ENCODE data around the gene MEX3D.

MEX3D gene

GRCh38 chr19:1575323-1576241 is 7.5 kb upstream of the MEX3D start:
- H3K23ac ChIP-seq (ENCODE audit: low read depth, low read length, poor library complexity): peak overlapping the region; percentile 73
- H3K4me1 ChIP-seq (ENCODE audit: control insufficient read depth in 2 of 2, insufficient read depth in 1 of 2, low read depth in 1 of 2, low read length in 2 of 2): no peaks in the 10 kb centered on the region
- H3K27me3 ChIP-seq (ENCODE audit: control insufficient read depth in 3 of 3, insufficient read depth in 3 of 3, low read depth in 1 of 3, low read length in 3 of 3): no peaks in the 10 kb centered on the region
- no peak overlapping the region for H3K4ac ChIP-seq (ENCODE audit: low read length)
- no peak overlapping the region for H3K4me3 ChIP-seq (ENCODE audit: low read length in 2 of 2)
- H2BK12ac ChIP-seq (ENCODE audit: low read length): no peak overlapping the region
- peaks cover 3% of the 10 kb centered on the region for H3K79me1 ChIP-seq (ENCODE audit: low read depth, low read length)
- peaks cover 34 to 48% of the 10 kb centered on the region in 2 donors for H3K36me3 ChIP-seq (replicated peaks in 1 of 2; ENCODE audit: control insufficient read depth in 2 of 2, insufficient read depth in 2 of 2, low read length in 2 of 2)
- DNase-seq (ENCODE audit: low spot score): no peak
- no peak overlapping the region for H4K91ac ChIP-seq (ENCODE audit: low read depth, low read length, poor library complexity)
- H4K8ac ChIP-seq (ENCODE audit: low read depth, low read length): no peak overlapping the region
- no peak overlapping the region for H2BK120ac ChIP-seq (ENCODE audit: low read depth, low read length)
- H3K14ac ChIP-seq (ENCODE audit: low read length): peak overlapping the region; percentile 17
- no peak overlapping the region for H3K9ac ChIP-seq (ENCODE audit: low read depth, low read length, poor library complexity)
- peak overlapping the region; percentile 66 for H2BK5ac ChIP-seq (ENCODE audit: low read length)
- no peak overlapping the region for H2AK5ac ChIP-seq (ENCODE audit: low read depth, low read length)
- no peak overlapping the region for H3K27ac ChIP-seq (replicated peaks; ENCODE audit: low read length)
- no CpG with 5 or more reads among the region's 22 CpGs for WGBS, 2 donors (ENCODE audit: extremely low coverage in 2 of 2, insufficient read length in 2 of 2, insufficient replicate concordance in 1 of 2)
- H2BK15ac ChIP-seq (ENCODE audit: low read length): no peak overlapping the region
- H3K9me3 ChIP-seq (replicated peaks in 1 of 2; ENCODE audit: control insufficient read depth in 2 of 2, insufficient read depth in 1 of 2, low read depth in 1 of 2, low read length in 2 of 2): no peaks in the 10 kb centered on the region
- no peak overlapping the region for H2AFZ ChIP-seq (ENCODE audit: low read length)
- H3K4me2 ChIP-seq (ENCODE audit: insufficient read depth, low read length, poor library complexity, severe bottlenecking): no peak overlapping the region
- no peak overlapping the region for H3K18ac ChIP-seq (ENCODE audit: low read length)

GRCh38 chr19:1574354-1575136 is 6.4 kb upstream of the MEX3D start:
- Histone ChIP-seq H3K4me3 (ENCODE audit: low read length in 2 of 2) (no peak overlapping the region), H3K4ac (ENCODE audit: low read length) (no peak overlapping the region), H3K4me2 (ENCODE audit: insufficient read depth, low read length, poor library complexity, severe bottlenecking) (no peak overlapping the region), H2BK15ac (ENCODE audit: low read length) (no peak overlapping the region), H4K8ac (ENCODE audit: low read depth, low read length) (no peak overlapping the region), H3K23ac (ENCODE audit: low read depth, low read length, poor library complexity) (peak overlapping the region; percentile 52), H3K9me3 (replicated peaks in 1 of 2; ENCODE audit: control insufficient read depth in 2 of 2, insufficient read depth in 1 of 2, low read depth in 1 of 2, low read length in 2 of 2) (no peaks in the 10 kb centered on the region), H2AK5ac (ENCODE audit: low read depth, low read length) (no peak overlapping the region), H3K4me1 (ENCODE audit: control insufficient read depth in 2 of 2, insufficient read depth in 1 of 2, low read depth in 1 of 2, low read length in 2 of 2) (no peaks in the 10 kb centered on the region), H2BK120ac (ENCODE audit: low read depth, low read length) (no peak overlapping the region), H3K36me3 (replicated peaks in 1 of 2; ENCODE audit: control insufficient read depth in 2 of 2, insufficient read depth in 2 of 2, low read length in 2 of 2) (peaks cover 28 to 38% of the 10 kb centered on the region in 2 donors), H2BK12ac (ENCODE audit: low read length) (no peak overlapping the region), H3K27me3 (ENCODE audit: control insufficient read depth in 3 of 3, insufficient read depth in 3 of 3, low read depth in 1 of 3, low read length in 3 of 3) (no peaks in the 10 kb centered on the region), H3K27ac (replicated peaks; ENCODE audit: low read length) (peak overlapping the region; percentile 27), H2AFZ (ENCODE audit: low read length) (no peak overlapping the region), H2BK5ac (ENCODE audit: low read length) (peak overlapping the region; percentile 44), H3K9ac (ENCODE audit: low read depth, low read length, poor library complexity) (no peak overlapping the region), H3K18ac (ENCODE audit: low read length) (no peak overlapping the region), H3K14ac (ENCODE audit: low read length) (no peak overlapping the region), H3K79me1 (ENCODE audit: low read depth, low read length) (peaks cover 3% of the 10 kb centered on the region), H4K91ac (ENCODE audit: low read depth, low read length, poor library complexity) (peak overlapping the region; percentile 43)
- no peak for DNase-seq (ENCODE audit: low spot score)
- no CpG with 5 or more reads among the region's 34 CpGs for WGBS, 2 donors (ENCODE audit: extremely low coverage in 2 of 2, insufficient read length in 2 of 2, insufficient replicate concordance in 1 of 2)

DNA sequence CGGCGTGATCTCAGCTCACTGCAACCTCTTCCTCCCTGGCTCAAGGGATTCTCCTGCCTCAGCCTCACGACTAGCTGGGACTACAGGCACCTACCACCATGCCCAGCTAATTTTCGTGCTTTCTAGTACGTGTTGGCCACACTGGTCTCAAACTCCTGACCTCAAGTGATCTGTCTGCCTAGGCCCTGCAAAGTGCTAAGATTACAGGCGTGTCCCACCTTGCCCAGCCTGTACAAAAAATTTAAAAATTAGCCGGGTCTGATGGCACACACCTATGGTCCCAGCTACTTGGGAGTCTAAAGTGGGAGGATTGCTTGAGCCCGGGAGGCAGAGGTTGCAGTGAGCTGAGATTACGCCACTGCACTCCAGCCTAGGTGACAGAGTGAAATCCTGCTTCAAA is 4.7 kb upstream of the MEX3D start:
- no peak overlapping the region for H2BK5ac ChIP-seq (ENCODE audit: low read length)
- H3K4ac ChIP-seq (ENCODE audit: low read length): no peak overlapping the region
- no peak overlapping the region for H2BK15ac ChIP-seq (ENCODE audit: low read length)
- no peak overlapping the region for H4K8ac ChIP-seq (ENCODE audit: low read depth, low read length)
- no peak overlapping the region for H3K4me3 ChIP-seq (ENCODE audit: low read length in 2 of 2)
- no peak overlapping the region for H3K9ac ChIP-seq (ENCODE audit: low read depth, low read length, poor library complexity)
- peaks cover 0 to 6% of the 10 kb centered on the region in 2 donors for H3K9me3 ChIP-seq (replicated peaks in 1 of 2; ENCODE audit: control insufficient read depth in 2 of 2, insufficient read depth in 1 of 2, low read depth in 1 of 2, low read length in 2 of 2)
- H3K27ac ChIP-seq (replicated peaks; ENCODE audit: low read length): no peak overlapping the region
- no peak overlapping the region for H3K4me2 ChIP-seq (ENCODE audit: insufficient read depth, low read length, poor library complexity, severe bottlenecking)
- no peak overlapping the region for H3K23ac ChIP-seq (ENCODE audit: low read depth, low read length, poor library complexity)
- no peak for DNase-seq (ENCODE audit: low spot score)
- no peaks in the 10 kb centered on the region for H3K4me1 ChIP-seq (ENCODE audit: control insufficient read depth in 2 of 2, insufficient read depth in 1 of 2, low read depth in 1 of 2, low read length in 2 of 2)
- no peak overlapping the region for H2BK120ac ChIP-seq (ENCODE audit: low read depth, low read length)
- H2BK12ac ChIP-seq (ENCODE audit: low read length): no peak overlapping the region
- H3K18ac ChIP-seq (ENCODE audit: low read length): no peak overlapping the region
- peaks cover 20 to 22% of the 10 kb centered on the region in 2 donors for H3K36me3 ChIP-seq (replicated peaks in 1 of 2; ENCODE audit: control insufficient read depth in 2 of 2, insufficient read depth in 2 of 2, low read length in 2 of 2)
- peaks cover 0 to 6% (median 0%) of the 10 kb centered on the region in 3 experiments for H3K27me3 ChIP-seq (ENCODE audit: control insufficient read depth in 3 of 3, insufficient read depth in 3 of 3, low read depth in 1 of 3, low read length in 3 of 3)
- no peaks in the 10 kb centered on the region for H3K79me1 ChIP-seq (ENCODE audit: low read depth, low read length)
- H3K14ac ChIP-seq (ENCODE audit: low read length): no peak overlapping the region
- H4K91ac ChIP-seq (ENCODE audit: low read depth, low read length, poor library complexity): no peak overlapping the region
- no CpG with 5 or more reads among the region's 9 CpGs for WGBS, 2 donors (ENCODE audit: extremely low coverage in 2 of 2, insufficient read length in 2 of 2, insufficient replicate concordance in 1 of 2)
- H2AFZ ChIP-seq (ENCODE audit: low read length): no peak overlapping the region
- H2AK5ac ChIP-seq (ENCODE audit: low read depth, low read length): no peak overlapping the region

DNA sequence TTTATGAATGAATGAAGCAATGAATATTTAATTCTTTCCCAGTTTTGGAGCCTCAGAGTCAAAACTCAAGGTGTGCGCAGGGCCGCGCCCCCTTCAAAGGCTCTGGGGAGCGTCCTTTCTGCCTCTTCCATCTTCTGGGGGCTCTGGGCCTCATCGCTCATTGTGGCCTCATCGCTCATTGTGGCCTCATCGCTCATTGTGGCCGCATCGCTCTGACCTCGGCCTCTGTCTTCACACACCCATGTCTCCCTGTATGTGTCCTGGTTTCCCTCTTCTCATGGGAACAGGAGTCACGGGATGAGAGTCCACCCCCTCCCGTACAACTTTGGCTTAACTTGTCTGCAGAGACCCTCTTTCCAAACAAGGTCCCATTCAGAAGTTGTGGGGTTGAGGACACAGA is 3.2 kb upstream of the MEX3D start:
- Histone ChIP-seq H3K18ac (ENCODE audit: low read length) (no peak overlapping the region), H3K4ac (ENCODE audit: low read length) (no peak overlapping the region), H3K36me3 (replicated peaks in 1 of 2; ENCODE audit: control insufficient read depth in 2 of 2, insufficient read depth in 2 of 2, low read length in 2 of 2) (peaks cover 7 to 8% of the 10 kb centered on the region in 2 donors), H2AFZ (ENCODE audit: low read length) (no peak overlapping the region), H4K91ac (ENCODE audit: low read depth, low read length, poor library complexity) (no peak overlapping the region), H3K27ac (replicated peaks; ENCODE audit: low read length) (no peak overlapping the region), H4K8ac (ENCODE audit: low read depth, low read length) (no peak overlapping the region), H2BK12ac (ENCODE audit: low read length) (no peak overlapping the region), H2BK120ac (ENCODE audit: low read depth, low read length) (no peak overlapping the region), H3K27me3 (ENCODE audit: control insufficient read depth in 3 of 3, insufficient read depth in 3 of 3, low read depth in 1 of 3, low read length in 3 of 3) (peaks cover 0 to 6% (median 0%) of the 10 kb centered on the region in 3 experiments), H3K9me3 (replicated peaks in 1 of 2; ENCODE audit: control insufficient read depth in 2 of 2, insufficient read depth in 1 of 2, low read depth in 1 of 2, low read length in 2 of 2) (peaks cover 0 to 6% of the 10 kb centered on the region in 2 donors), H3K14ac (ENCODE audit: low read length) (no peak overlapping the region), H2AK5ac (ENCODE audit: low read depth, low read length) (no peak overlapping the region), H2BK15ac (ENCODE audit: low read length) (no peak overlapping the region), H3K4me2 (ENCODE audit: insufficient read depth, low read length, poor library complexity, severe bottlenecking) (no peak overlapping the region), H3K9ac (ENCODE audit: low read depth, low read length, poor library complexity) (no peak overlapping the region), H3K4me1 (ENCODE audit: control insufficient read depth in 2 of 2, insufficient read depth in 1 of 2, low read depth in 1 of 2, low read length in 2 of 2) (no peaks in the 10 kb centered on the region), H3K4me3 (ENCODE audit: low read length in 2 of 2) (no peak overlapping the region), H3K79me1 (ENCODE audit: low read depth, low read length) (peaks cover 2% of the 10 kb centered on the region), H3K23ac (ENCODE audit: low read depth, low read length, poor library complexity) (peak overlapping the region; percentile 22), H2BK5ac (ENCODE audit: low read length) (no peak overlapping the region)
- no peak for DNase-seq (ENCODE audit: low spot score)
- WGBS, 2 donors (ENCODE audit: extremely low coverage in 2 of 2, insufficient read length in 2 of 2, insufficient replicate concordance in 1 of 2): no CpG with 5 or more reads among the region's 12 CpGs
